Naive B cell (primary cell): ENCODE measurements around the gene ENDOD1. TPM values are rescaled to one million over a fixed set of nuclear protein-coding genes. Genes with fewer than 3 reads are reported as not detected.
A peak's percentile ranks its signal among the peaks of the same experiment; 100 is the strongest.

Source experiments
- ATAC-seq, 2 donors: fragments of 150-1000 bp; cut with Tn5 transposase; 2 replicates each; pipeline ENCODE4 v1.10.0; 2021; ENCODE audit warnings: low read depth in 2 of 2, mild to moderate bottlenecking in 2 of 2, moderate library complexity in 2 of 2
- DNase-seq: peaks from one replicate; pipeline ENCODE4 v3.0.0; 2022
- H3K27ac Mint-ChIP-seq, 6 donors: one replicate each; pipeline ENCODE4 v1.8.0; 2020 to 2022; ENCODE audit warnings: mild to moderate bottlenecking in 6 of 6, mixed read lengths in 6 of 6, moderate library complexity in 5 of 6, inconsistent platforms in 2 of 6
- H3K27me3 Mint-ChIP-seq, 3 donors: one replicate each; pipeline ENCODE4 v1.8.0; 2021 to 2022; ENCODE audit warnings: mixed read lengths in 3 of 3, mild to moderate bottlenecking in 1 of 3
- H3K36me3 Mint-ChIP-seq, 2 donors: one replicate each; pipeline ENCODE4 v1.8.0; 2020 to 2022; ENCODE audit warnings: mixed read lengths in 2 of 2, inconsistent platforms in 1 of 2, mild to moderate bottlenecking in 1 of 2
- H3K4me1 Mint-ChIP-seq, 3 donors: one replicate each; pipeline ENCODE4 v1.8.0; 2020 to 2022; ENCODE audit warnings: mixed read lengths in 3 of 3, inconsistent platforms in 1 of 3, mild to moderate bottlenecking in 1 of 3, moderate library complexity in 1 of 3
- H3K4me3 Mint-ChIP-seq, 8 donors: one replicate each; pipeline ENCODE4 v1.8.0; 2020 to 2022; ENCODE audit warnings: mild to moderate bottlenecking in 8 of 8, mixed read lengths in 8 of 8, moderate library complexity in 8 of 8, inconsistent platforms in 2 of 8
- H3K9me3 Mint-ChIP-seq, 7 donors: one replicate each; pipeline ENCODE4 v1.8.0; 2020 to 2022; ENCODE audit warnings: mixed read lengths in 7 of 7, mild to moderate bottlenecking in 5 of 7, inconsistent platforms in 2 of 7, moderate library complexity in 1 of 7
- polyA plus RNA-seq, 6 donors: library from polyadenylated mRNA; unstranded; fragments of 300-500 nt; fragmentation: Illumina TruSeq; gene quantifications; one replicate each; pipeline ENCODE4 v1.2.3, GENCODE V29; 2021; ENCODE audit warnings: low read depth in 6 of 6

Gene ENDOD1
- polyA plus RNA-seq, 6 donors from 2014 or later = 3.8 to 25.1 (median 21.7) TPM

- peaks cover 0 to 8% (median 0%) of the 10 kb centered on the region in 3 donors for H3K27me3 Mint-ChIP-seq
- no peak overlapping the region for H3K4me3 Mint-ChIP-seq
- H3K9me3 Mint-ChIP-seq = no peaks in the 10 kb centered on the region
- ATAC-seq = no peak
- peaks cover 0 to 4% (median 0%) of the 10 kb centered on the region in 3 donors for H3K4me1 Mint-ChIP-seq
- H3K36me3 Mint-ChIP-seq = no peaks in the 10 kb centered on the region
- no peak for DNase-seq
- no peak overlapping the region for H3K27ac Mint-ChIP-seq
These were observed 7.1 kb upstream of the ENDOD1 start for GRCh38 chr11:95082576-95083001.

- DNase-seq = no peak
- H3K27me3 Mint-ChIP-seq = peaks cover 0 to 8% (median 0%) of the 10 kb centered on the region in 3 donors
- no peaks in the 10 kb centered on the region for H3K9me3 Mint-ChIP-seq
- peaks cover 9 to 15% (median 12%) of the 10 kb centered on the region in 3 donors for H3K4me1 Mint-ChIP-seq
- ATAC-seq = no peak
- no peak overlapping the region for H3K4me3 Mint-ChIP-seq
- no peaks in the 10 kb centered on the region for H3K36me3 Mint-ChIP-seq
- H3K27ac Mint-ChIP-seq = no peak overlapping the region
These were observed 5.1 kb upstream of the ENDOD1 start for GRCh38 chr11:95084509-95084908.

- peaks cover 0 to 8% (median 0%) of the 10 kb centered on the region in 3 donors for H3K27me3 Mint-ChIP-seq
- H3K4me3 Mint-ChIP-seq = peak overlapping the region in 2 of 8 donors; percentile 3 to 22
- no peaks in the 10 kb centered on the region for H3K36me3 Mint-ChIP-seq
- H3K27ac Mint-ChIP-seq = peak overlapping the region in 1 of 6 donors; percentile 30
- H3K9me3 Mint-ChIP-seq = no peaks in the 10 kb centered on the region
- peaks cover 10 to 16% (median 15%) of the 10 kb centered on the region in 3 donors for H3K4me1 Mint-ChIP-seq
- DNase-seq (no peak), ATAC-seq (no peak)
These were observed 4.4 kb upstream of the ENDOD1 start for GRCh38 chr11:95085117-95085816.

- no peak for ATAC-seq
- Mint-ChIP-seq H3K27ac (peak overlapping the region in 3 of 6 donors; percentile 40 to 97 (median 48)), H3K9me3 (no peaks in the 10 kb centered on the region), H3K36me3 (no peaks in the 10 kb centered on the region), H3K27me3 (peaks cover 0 to 8% (median 0%) of the 10 kb centered on the region in 3 donors), H3K4me1 (peaks cover 19 to 24% (median 21%) of the 10 kb centered on the region in 3 donors), H3K4me3 (peak overlapping the region in 1 of 8 donors; percentile 22)
- DNase-seq = no peak
These were observed 3.5 kb upstream of the ENDOD1 start for GRCh38 chr11:95086151-95086550.

GRCh38 chr11:95086836-95087570, 2.6 kb upstream of the ENDOD1 start:
- Mint-ChIP-seq H3K4me1 (peaks cover 28 to 33% (median 30%) of the 10 kb centered on the region in 3 donors), H3K27ac (peak overlapping the region in 1 of 6 donors; percentile 33), H3K9me3 (no peaks in the 10 kb centered on the region), H3K27me3 (peaks cover 0 to 8% (median 0%) of the 10 kb centered on the region in 3 donors), H3K4me3 (peak overlapping the region in 1 of 8 donors; percentile 74), H3K36me3 (no peaks in the 10 kb centered on the region)
- ATAC-seq (no peak), DNase-seq (no peak)

GRCh38 chr11:95088946-95089619, 563 bp upstream of the ENDOD1 start:
- peaks cover 47 to 53% (median 48%) of the 10 kb centered on the region in 3 donors for H3K4me1 Mint-ChIP-seq
- DNase-seq (no peak), ATAC-seq (peak; percentile 65 to 67)
- peak overlapping the region; percentile 83 to 97 (median 92) for H3K4me3 Mint-ChIP-seq
- H3K36me3 Mint-ChIP-seq = no peaks in the 10 kb centered on the region
- H3K9me3 Mint-ChIP-seq = no peaks in the 10 kb centered on the region
- peak overlapping the region; percentile 91 to 99 (median 97) for H3K27ac Mint-ChIP-seq
- no peaks in the 10 kb centered on the region for H3K27me3 Mint-ChIP-seq

GRCh38 chr11:95091663-95092180, 2.1 kb downstream of the ENDOD1 start:
- Mint-ChIP-seq H3K4me1 (peaks cover 61 to 71% (median 69%) of the 10 kb centered on the region in 3 donors), H3K36me3 (no peaks in the 10 kb centered on the region), H3K27ac (peak overlapping the region in 2 of 6 donors; percentile 16 to 47), H3K9me3 (no peaks in the 10 kb centered on the region), H3K4me3 (peak overlapping the region in 7 of 8 donors; percentile 7 to 97 (median 91)), H3K27me3 (no peaks in the 10 kb centered on the region)
- DNase-seq (no peak), ATAC-seq (no peak)

GRCh38 chr11:95092549-95093324, 3.1 kb downstream of the ENDOD1 start:
- no peaks in the 10 kb centered on the region for H3K36me3 Mint-ChIP-seq
- no peaks in the 10 kb centered on the region for H3K9me3 Mint-ChIP-seq
- peak overlapping the region; percentile 50 to 90 (median 76) for H3K4me3 Mint-ChIP-seq
- H3K27ac Mint-ChIP-seq = peak overlapping the region; percentile 28 to 90 (median 62)
- ATAC-seq (no peak), DNase-seq (no peak)
- peaks cover 70 to 80% (median 79%) of the 10 kb centered on the region in 3 donors for H3K4me1 Mint-ChIP-seq
- H3K27me3 Mint-ChIP-seq = no peaks in the 10 kb centered on the region

GRCh38 chr11:95093548-95093947, 3.9 kb downstream of the ENDOD1 start:
- H3K4me3 Mint-ChIP-seq = peak overlapping the region; percentile 50 to 90 (median 76)

GRCh38 chr11:95095858-95096587, 6.4 kb downstream of the ENDOD1 start:
- Mint-ChIP-seq H3K4me1 (peaks cover 74 to 93% (median 87%) of the 10 kb centered on the region in 3 donors), H3K27ac (peak overlapping the region; percentile 2 to 89 (median 58)), H3K4me3 (peak overlapping the region; percentile 6 to 80 (median 37)), H3K27me3 (no peaks in the 10 kb centered on the region), H3K36me3 (no peaks in the 10 kb centered on the region), H3K9me3 (no peaks in the 10 kb centered on the region)
- DNase-seq (peak; percentile 52), ATAC-seq (peak; percentile 88 to 93)

More at GRCh38 chr11:95093548-95093947, 3.9 kb downstream of the ENDOD1 start:
- DNase-seq (no peak), ATAC-seq (no peak)
- H3K27ac Mint-ChIP-seq = peak overlapping the region in 3 of 6 donors; percentile 34 to 90 (median 69)
- no peaks in the 10 kb centered on the region for H3K9me3 Mint-ChIP-seq
- H3K36me3 Mint-ChIP-seq = no peaks in the 10 kb centered on the region
- peaks cover 70 to 87% (median 84%) of the 10 kb centered on the region in 3 donors for H3K4me1 Mint-ChIP-seq
- no peaks in the 10 kb centered on the region for H3K27me3 Mint-ChIP-seq

GRCh38 chr11:95097209-95097608, 7.6 kb downstream of the ENDOD1 start:
- Mint-ChIP-seq H3K36me3 (no peaks in the 10 kb centered on the region), H3K9me3 (no peaks in the 10 kb centered on the region), H3K4me3 (peak overlapping the region in 4 of 8 donors; percentile 2 to 72 (median 22)), H3K27me3 (no peaks in the 10 kb centered on the region), H3K4me1 (peaks cover 62 to 86% (median 80%) of the 10 kb centered on the region in 3 donors), H3K27ac (peak overlapping the region in 5 of 6 donors; percentile 1 to 75 (median 47))
- ATAC-seq (no peak), DNase-seq (no peak)

GRCh38 chr11:95098826-95099225, 9.2 kb downstream of the ENDOD1 start:
- no peaks in the 10 kb centered on the region for H3K27me3 Mint-ChIP-seq
- H3K27ac Mint-ChIP-seq = no peak overlapping the region
- no peak for ATAC-seq
- H3K36me3 Mint-ChIP-seq = peaks cover 0 to under 1% of the 10 kb centered on the region in 2 donors
- DNase-seq = no peak
- H3K9me3 Mint-ChIP-seq = no peaks in the 10 kb centered on the region
- H3K4me1 Mint-ChIP-seq = peaks cover 56 to 80% (median 78%) of the 10 kb centered on the region in 3 donors
- H3K4me3 Mint-ChIP-seq = peak overlapping the region in 1 of 8 donors; percentile 37
